GF-D8 (cell line): Measurements from ENCODE around the gene HAAO.
"Not testable (repeated sequence)": the region's sequence is repeated elsewhere in the genome, so short reads cannot be mapped to it uniquely, and the experiment has no call there.

Experiments
- DNase-seq: peaks from one replicate; lab custom pipeline; 2025; lab: John Stamatoyannopoulos, UW

The HAAO gene

GRCh38 chr2:42747422-42747821 lies 45.0 kb downstream of the HAAO start:
- DNase-seq: no peak

DNA sequence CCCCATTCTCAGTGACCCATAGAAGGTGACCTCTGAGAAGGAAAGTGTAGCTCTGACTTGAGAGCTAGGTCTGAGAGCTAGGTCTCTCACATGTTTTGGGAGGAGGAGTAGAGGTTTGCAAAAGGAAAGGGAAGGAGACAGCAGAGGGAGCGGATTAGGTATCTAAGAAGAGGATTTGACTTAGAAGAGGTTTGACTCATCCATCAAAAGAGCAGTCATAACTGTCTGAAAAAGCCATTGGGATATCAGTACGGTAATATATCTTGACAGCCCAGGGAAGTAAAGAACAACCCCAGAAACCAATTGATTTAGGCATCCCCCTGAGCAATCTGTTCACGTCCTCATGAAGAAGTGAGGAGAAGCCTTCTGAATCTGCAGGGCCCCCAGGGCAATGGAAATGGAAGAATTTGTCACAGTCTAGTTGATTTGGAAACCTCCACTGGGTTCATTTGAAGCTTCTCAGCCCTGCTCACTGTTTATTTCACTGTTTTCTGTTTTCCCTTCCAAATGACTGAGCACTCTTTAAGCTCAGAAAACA lies 47.8 kb downstream of the HAAO start:
- DNase-seq: no peak

DNA sequence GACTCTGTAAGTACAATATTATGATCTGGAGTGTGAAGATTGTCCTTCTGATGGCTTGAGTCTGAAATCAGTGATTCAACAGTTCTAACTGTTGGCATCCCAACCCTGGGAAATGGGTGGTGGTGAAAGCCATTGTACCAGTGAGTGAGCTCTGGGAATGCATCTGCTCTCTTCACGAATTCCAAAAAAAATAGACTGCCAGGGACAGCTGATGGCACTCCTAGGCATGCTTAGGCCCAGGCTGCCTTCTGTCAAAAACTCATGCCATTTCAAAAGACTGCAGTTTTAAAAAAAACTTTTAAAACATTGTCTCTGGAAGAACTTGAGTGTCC lies 48.8 kb downstream of the HAAO start:
- DNase-seq: no peak

- DNase-seq: no peak
Observed at GRCh38 chr2:42742740-42743658, 49.4 kb downstream of the HAAO start.

DNA sequence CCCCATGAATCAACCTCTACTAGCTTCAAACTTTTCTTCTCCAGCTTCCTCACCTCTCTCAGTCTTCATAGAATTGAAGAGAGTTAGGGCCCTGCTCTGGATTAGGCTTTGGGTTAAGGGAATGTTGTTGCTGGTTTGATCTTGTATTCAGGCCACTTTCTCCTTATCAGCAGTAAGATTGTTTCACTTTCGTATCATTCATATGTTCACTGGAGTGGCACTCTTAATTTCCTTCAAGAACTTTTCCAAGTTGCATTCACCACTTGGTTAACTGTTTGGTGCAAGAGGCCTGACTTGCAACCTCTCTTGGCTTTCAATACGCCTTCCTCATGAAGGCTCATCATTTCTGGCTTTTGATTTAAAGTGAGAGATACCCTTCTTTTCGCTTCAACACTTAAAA lies 51.2 kb downstream of the HAAO start:
- no peak for DNase-seq

- no peak for DNase-seq
Observed at GRCh38 chr2:42736598-42737322, 55.6 kb downstream of the HAAO start.

DNA sequence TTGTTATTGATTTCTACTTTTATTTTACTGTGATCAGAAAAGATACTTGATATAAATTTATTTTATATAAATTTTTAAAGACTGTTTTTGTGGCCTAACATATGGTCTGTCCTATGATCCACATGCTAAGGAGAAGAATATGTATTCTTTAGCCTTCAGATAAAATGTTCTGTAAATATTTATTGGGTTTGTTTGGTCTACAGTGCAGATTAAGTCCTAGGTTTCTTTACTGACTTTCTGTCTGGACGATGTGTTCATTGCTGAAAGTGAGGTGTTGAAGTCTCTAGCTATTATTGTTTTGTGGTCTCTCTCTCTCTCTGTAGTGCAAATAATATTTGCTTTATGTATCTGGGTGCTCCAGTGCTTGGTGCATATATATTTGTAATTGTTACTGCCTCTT lies 58.5 kb downstream of the HAAO start:
- DNase-seq: no peak

DNA sequence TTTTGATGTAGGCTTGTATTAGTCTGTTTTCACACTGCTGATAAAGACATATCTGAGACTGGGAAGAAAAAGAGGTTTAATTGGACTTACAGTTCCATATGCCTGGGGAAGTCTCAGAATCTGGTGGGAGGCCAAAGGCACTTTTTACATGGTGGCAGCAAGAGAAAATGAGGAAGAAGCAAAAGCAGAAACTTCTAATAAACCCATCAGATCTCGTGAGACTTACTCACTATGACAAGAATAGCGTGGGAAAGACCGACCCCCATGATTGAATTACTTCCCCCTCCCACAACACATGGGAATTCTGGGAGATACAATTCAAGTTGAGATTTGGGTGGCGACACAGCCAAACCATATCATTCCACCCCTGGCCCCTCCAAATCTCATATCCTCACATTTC lies 61.1 kb downstream of the HAAO start:
- DNase-seq: not testable (repeated sequence)

GRCh38 chr2:42726680-42727079 lies 65.7 kb downstream of the HAAO start:
- DNase-seq: no peak

DNA sequence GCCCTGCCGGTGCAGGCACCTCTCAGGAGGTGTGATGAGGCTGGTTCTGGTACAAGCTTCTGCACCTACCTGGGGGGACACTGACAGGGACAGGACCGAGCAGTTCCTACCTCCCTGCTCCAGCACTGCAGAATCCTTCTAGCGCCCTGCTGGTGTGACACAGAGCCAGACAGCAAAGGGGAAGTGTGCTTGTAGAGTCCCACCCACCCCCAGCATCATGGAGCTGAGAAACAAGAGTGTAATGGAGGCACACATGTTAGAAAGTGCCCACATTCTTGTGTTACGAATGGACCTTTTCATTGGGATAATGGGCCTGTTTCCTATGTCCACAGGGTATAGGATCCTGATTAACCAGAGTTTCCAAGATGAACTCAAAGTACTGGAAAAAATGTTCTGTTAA lies 66.7 kb downstream of the HAAO start:
- no peak for DNase-seq

GRCh38 chr2:42724886-42725285 lies 67.5 kb downstream of the HAAO start:
- no peak for DNase-seq

DNA sequence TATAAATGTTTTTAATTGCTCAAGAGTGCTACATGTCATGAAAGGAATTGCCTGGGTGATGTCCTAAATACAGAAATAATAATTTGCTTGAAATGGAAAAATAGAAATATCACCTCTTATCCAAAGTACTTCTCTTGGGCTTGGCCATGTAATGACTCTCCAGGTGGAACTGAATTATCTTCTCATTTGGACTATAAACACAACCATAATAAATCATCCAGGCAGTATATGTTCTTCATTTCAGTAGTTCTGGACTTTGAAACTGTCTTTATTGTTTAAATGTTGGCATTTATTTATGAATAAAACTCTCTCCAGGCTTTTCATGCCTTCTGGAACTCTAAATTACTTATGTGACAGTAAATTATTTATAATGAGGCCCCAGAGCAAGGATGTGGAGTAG lies 68.9 kb downstream of the HAAO start:
- no peak for DNase-seq

- no peak for DNase-seq
Observed at GRCh38 chr2:42722320-42723190, 69.8 kb downstream of the HAAO start.

GRCh38 chr2:42721898-42722297 lies 70.5 kb downstream of the HAAO start:
- DNase-seq: no peak
